Ascending aorta (tissue), 2 donors: ENCODE data around the gene SUPT6H. TPM values are rescaled to one million over a fixed set of nuclear protein-coding genes. Genes with fewer than 3 reads are reported as not detected.

ENCODE experiments used
- DNase-seq, 2 donors: peaks; one replicate each; pipeline ENCODE4 v3.0.0-alpha.2; 2019; ENCODE audit warnings: low spot score in 2 of 2
- H3K27ac ChIP-seq, 2 donors: fragments of 200-600 bp; sonication (generic); one replicate each; pipeline ENCODE4 v1.5.1; 2016 to 2017; ENCODE audit warnings: mild to moderate bottlenecking in 1 of 2
- H3K27me3 ChIP-seq: fragments of 200-600 bp; sonication (generic); one replicate; pipeline ENCODE4 v1.5.1; 2017
- H3K36me3 ChIP-seq, 2 donors: fragments of 200-600 bp; sonication (generic); one replicate each; pipeline ENCODE4 v1.5.1; 2016
- H3K4me1 ChIP-seq, 2 donors: fragments of 200-600 bp; sonication (generic); one replicate each; pipeline ENCODE4 v1.5.1; 2016 to 2017; ENCODE audit warnings: mild to moderate bottlenecking in 1 of 2
- H3K4me3 ChIP-seq, 2 donors: fragments of 200-600 bp; sonication (generic); one replicate each; pipeline ENCODE4 v1.5.1; 2016 to 2017; ENCODE audit warnings: mild to moderate bottlenecking in 1 of 2
- H3K9me3 ChIP-seq, 2 donors: fragments of 200-600 bp; sonication (generic); one replicate each; pipeline ENCODE4 v1.5.1; 2016
- CTCF ChIP-seq, 3 experiments: fragments of 200-600 bp in 2 of 3; fragments of 450-650 bp in 1 of 3; sonication (generic) in 2 of 3; IDR thresholded peaks; one replicate each; pipeline ENCODE4 v1.5.1; 2016 to 2019; ENCODE audit warnings: antibody characterized with exemption in 3 of 3, mild to moderate bottlenecking in 1 of 3, moderate library complexity in 1 of 3
- intact Hi-C: fragments of 100-400 bp; cut with DNase I; formaldehyde crosslinking; loops from one replicate; pipeline ENCODE4 v1.15.1; 2023
- total RNA-seq: library from RNA; depleted of rRNA; stranded (reverse); fragments of >200 nt; gene quantifications from one replicate; pipeline ENCODE4 v1.1.0, GENCODE V29; 2016

SUPT6H gene
- total RNA-seq, 1 donor from 2014 or later = 43.7 TPM

- Histone ChIP-seq H3K4me1 (no peaks in the 10 kb centered on the region), H3K4me3 (no peak overlapping the region), H3K27ac (no peak overlapping the region), H3K36me3 (peaks cover 63 to 65% of the 10 kb centered on the region in 2 donors), H3K9me3 (no peaks in the 10 kb centered on the region), H3K27me3 (no peaks in the 10 kb centered on the region)
- DNase-seq = no peak
- TF ChIP-seq CTCF (IDR thresholded peaks at IDR 0.05) = no peak
- intact Hi-C loops = no loop called here
Observed at GRCh38 chr17:28615260-28615940, 46.6 kb upstream of the SUPT6H start.

- Histone ChIP-seq H3K9me3 (no peaks in the 10 kb centered on the region), H3K4me1 (no peaks in the 10 kb centered on the region), H3K27ac (no peak overlapping the region), H3K36me3 (peaks cover 72 to 74% of the 10 kb centered on the region in 2 donors), H3K27me3 (no peaks in the 10 kb centered on the region), H3K4me3 (no peak overlapping the region)
- no peak for DNase-seq
- intact Hi-C loops = no loop called here
- TF ChIP-seq CTCF (IDR thresholded peaks at IDR 0.05) = no peak
Observed at GRCh38 chr17:28616281-28616680, 45.7 kb upstream of the SUPT6H start.

GRCh38 chr17:28618464-28618863 lies 43.5 kb upstream of the SUPT6H start:
- intact Hi-C loops = no loop called here
- no peaks in the 10 kb centered on the region for H3K27me3 ChIP-seq
- H3K36me3 ChIP-seq = peaks cover 94 to 96% of the 10 kb centered on the region in 2 donors
- TF ChIP-seq CTCF (IDR thresholded peaks at IDR 0.05) = no peak
- H3K4me3 ChIP-seq = no peak overlapping the region
- H3K4me1 ChIP-seq = no peaks in the 10 kb centered on the region
- no peak for DNase-seq
- no peaks in the 10 kb centered on the region for H3K9me3 ChIP-seq
- no peak overlapping the region for H3K27ac ChIP-seq

GRCh38 chr17:28620010-28620409 lies 42.0 kb upstream of the SUPT6H start:
- H3K4me1 ChIP-seq = no peaks in the 10 kb centered on the region
- intact Hi-C loops = no loop called here
- no peaks in the 10 kb centered on the region for H3K9me3 ChIP-seq
- H3K27me3 ChIP-seq = no peaks in the 10 kb centered on the region
- no peak for DNase-seq
- no peak overlapping the region for H3K27ac ChIP-seq
- no peak for TF ChIP-seq CTCF (IDR thresholded peaks at IDR 0.05)
- no peak overlapping the region for H3K4me3 ChIP-seq
- peaks cover 97 to 100% of the 10 kb centered on the region in 2 donors for H3K36me3 ChIP-seq

GRCh38 chr17:28622186-28622585 lies 39.8 kb upstream of the SUPT6H start:
- no peak for DNase-seq
- H3K4me3 ChIP-seq = no peak overlapping the region
- H3K9me3 ChIP-seq = no peaks in the 10 kb centered on the region
- intact Hi-C loops = no loop called here
- no peaks in the 10 kb centered on the region for H3K27me3 ChIP-seq
- H3K27ac ChIP-seq = no peak overlapping the region
- H3K4me1 ChIP-seq = no peaks in the 10 kb centered on the region
- TF ChIP-seq CTCF (IDR thresholded peaks at IDR 0.05) = no peak
- H3K36me3 ChIP-seq = peaks cover 84 to 88% of the 10 kb centered on the region in 2 donors

- intact Hi-C loops = no loop called here
- no peak for TF ChIP-seq CTCF (IDR thresholded peaks at IDR 0.05)
- Histone ChIP-seq H3K4me3 (no peak overlapping the region), H3K27me3 (no peaks in the 10 kb centered on the region), H3K9me3 (no peaks in the 10 kb centered on the region), H3K36me3 (peaks cover 81 to 87% of the 10 kb centered on the region in 2 donors), H3K27ac (no peak overlapping the region), H3K4me1 (no peaks in the 10 kb centered on the region)
- DNase-seq = no peak
Observed at GRCh38 chr17:28623696-28624095, 38.3 kb upstream of the SUPT6H start.
